ENCODE results near the gene LMF1. TPM values are rescaled to one million over a fixed set of nuclear protein-coding genes. Genes with fewer than 3 reads are reported as not detected.

LMF1 gene
- polyA plus RNA-seq, 3 donors: 5.9 to 14.7 (median 10.6) TPM

- H3K4me1 ChIP-seq (ENCODE audit: control insufficient read depth in 1 of 2, insufficient read depth in 2 of 2, low read length in 2 of 2): peaks cover 0 to 4% of the 10 kb centered on the region in 2 donors
- H3K4me2 ChIP-seq (replicated peaks; ENCODE audit: extremely low read depth, low read length, poor library complexity, severe bottlenecking): no peak overlapping the region
- no peak overlapping the region for H2AFZ ChIP-seq (ENCODE audit: insufficient read depth, low read depth, low read length, poor library complexity, severe bottlenecking)
- H3K4me1 Mint-ChIP-seq: no peaks in the 10 kb centered on the region
- peaks cover 0 to 15% of the 10 kb centered on the region in 2 donors for H3K9me3 ChIP-seq (replicated peaks in 1 of 2; ENCODE audit: control insufficient read depth in 1 of 2, insufficient read depth in 1 of 2, low read length in 2 of 2)
- no peak overlapping the region for H3K27ac Mint-ChIP-seq
- peaks cover 17 to 55% of the 10 kb centered on the region in 2 donors for H3K27me3 ChIP-seq (ENCODE audit: control insufficient read depth in 2 of 2, insufficient read depth in 2 of 2, low read length in 2 of 2)
- H3K4me3 ChIP-seq (replicated peaks in 1 of 3; ENCODE audit: low read depth in 2 of 3, low read length in 3 of 3): no peak overlapping the region
- intact Hi-C loops (cut with micrococcal nuclease): no loop called here
- TF ChIP-seq CTCF (IDR thresholded peaks at IDR 0.05): no peak
- no peak overlapping the region for H3K9ac ChIP-seq (ENCODE audit: insufficient read depth, low read length, poor library complexity, severe bottlenecking)
- H4K20me1 ChIP-seq (ENCODE audit: insufficient read depth, low read length): no peaks in the 10 kb centered on the region
- H3K4me3 Mint-ChIP-seq: no peak overlapping the region
- peaks cover 0 to 9% (median 2%) of the 10 kb centered on the region in 7 donors for H3K9me3 Mint-ChIP-seq
- H3K27ac ChIP-seq (ENCODE audit: low read depth in 1 of 2, low read length in 2 of 2): no peak overlapping the region
- H3K27me3 Mint-ChIP-seq (ENCODE audit: low read depth in 3 of 3): peaks cover 41 to 53% (median 43%) of the 10 kb centered on the region in 3 donors
- DNase-seq: no peak
- no peaks in the 10 kb centered on the region for H3K79me2 ChIP-seq (ENCODE audit: insufficient read depth, low read length)
- 78% methylated on average over 4 of the region's 8 CpGs for WGBS (ENCODE audit: insufficient coverage)
- no peaks in the 10 kb centered on the region for H3K36me3 ChIP-seq (replicated peaks in 1 of 2; ENCODE audit: control insufficient read depth in 1 of 2, insufficient read depth in 2 of 2, low read length in 2 of 2)
- no peaks in the 10 kb centered on the region for H3K36me3 Mint-ChIP-seq
Measured at GRCh38 chr16:818132-818531, 152.7 kb downstream of the LMF1 start.

- peaks cover 3 to 17% of the 10 kb centered on the region in 2 donors for H3K9me3 ChIP-seq (replicated peaks in 1 of 2; ENCODE audit: control insufficient read depth in 1 of 2, insufficient read depth in 1 of 2, low read length in 2 of 2)
- no peak for DNase-seq
- Mint-ChIP-seq H3K4me1 (no peaks in the 10 kb centered on the region), H3K4me3 (peak overlapping the region in 1 of 2 donors; percentile 3), H3K9me3 (peaks cover 0 to 16% (median 8%) of the 10 kb centered on the region in 7 donors), H3K36me3 (peaks cover 0 to 3% of the 10 kb centered on the region in 2 donors), H3K27me3 (ENCODE audit: low read depth in 3 of 3) (peaks cover 50 to 62% (median 50%) of the 10 kb centered on the region in 3 donors), H3K27ac (peak overlapping the region in 1 of 7 donors; percentile 12)
- H4K20me1 ChIP-seq (ENCODE audit: insufficient read depth, low read length): no peaks in the 10 kb centered on the region
- H3K79me2 ChIP-seq (ENCODE audit: insufficient read depth, low read length): no peaks in the 10 kb centered on the region
- WGBS (ENCODE audit: insufficient coverage): 66% methylated on average over 60 of the region's 71 CpGs
- H3K4me1 ChIP-seq (ENCODE audit: control insufficient read depth in 1 of 2, insufficient read depth in 2 of 2, low read length in 2 of 2): peaks cover 0 to 4% of the 10 kb centered on the region in 2 donors
- no peaks in the 10 kb centered on the region for H3K36me3 ChIP-seq (replicated peaks in 1 of 2; ENCODE audit: control insufficient read depth in 1 of 2, insufficient read depth in 2 of 2, low read length in 2 of 2)
- peaks cover 20 to 64% of the 10 kb centered on the region in 2 donors for H3K27me3 ChIP-seq (ENCODE audit: control insufficient read depth in 2 of 2, insufficient read depth in 2 of 2, low read length in 2 of 2)
- H2AFZ ChIP-seq (ENCODE audit: insufficient read depth, low read depth, low read length, poor library complexity, severe bottlenecking): no peak overlapping the region
- H3K4me2 ChIP-seq (replicated peaks; ENCODE audit: extremely low read depth, low read length, poor library complexity, severe bottlenecking): no peak overlapping the region
- no peak overlapping the region for H3K4me3 ChIP-seq (replicated peaks in 1 of 3; ENCODE audit: low read depth in 2 of 3, low read length in 3 of 3)
- no peak overlapping the region for H3K27ac ChIP-seq (ENCODE audit: low read depth in 1 of 2, low read length in 2 of 2)
- no peak overlapping the region for H3K9ac ChIP-seq (ENCODE audit: insufficient read depth, low read length, poor library complexity, severe bottlenecking)
- intact Hi-C loops (cut with micrococcal nuclease): no loop called here
- no peak for TF ChIP-seq CTCF (IDR thresholded peaks at IDR 0.05)
Measured at GRCh38 chr16:817001-817906, 153.5 kb downstream of the LMF1 start.

Measured in CD14-positive monocyte (primary cell).